Measurements from ENCODE around the gene ATP5F1D.

Gene ATP5F1D

DNA sequence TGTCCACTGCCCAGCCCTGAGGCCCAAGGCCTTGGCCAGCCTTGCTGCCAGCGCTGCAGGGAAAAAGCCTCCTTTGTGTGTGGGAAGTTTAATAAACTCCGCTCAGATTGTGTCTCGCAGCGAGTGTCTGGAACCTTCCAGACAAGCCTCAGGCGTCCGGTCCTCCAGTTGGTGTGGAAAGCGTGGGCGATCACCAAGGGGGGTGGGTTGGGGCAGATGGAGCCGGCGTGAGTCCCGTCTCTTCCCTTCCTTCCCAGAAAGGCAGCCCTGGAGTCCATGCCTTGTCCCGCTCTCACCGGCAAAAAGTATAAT lies 31.4 kb upstream of the ATP5F1D start:
- no peak overlapping the region for H3K4me3 ChIP-seq (ENCODE audit: control insufficient read depth, low read depth, low read length)

DNA sequence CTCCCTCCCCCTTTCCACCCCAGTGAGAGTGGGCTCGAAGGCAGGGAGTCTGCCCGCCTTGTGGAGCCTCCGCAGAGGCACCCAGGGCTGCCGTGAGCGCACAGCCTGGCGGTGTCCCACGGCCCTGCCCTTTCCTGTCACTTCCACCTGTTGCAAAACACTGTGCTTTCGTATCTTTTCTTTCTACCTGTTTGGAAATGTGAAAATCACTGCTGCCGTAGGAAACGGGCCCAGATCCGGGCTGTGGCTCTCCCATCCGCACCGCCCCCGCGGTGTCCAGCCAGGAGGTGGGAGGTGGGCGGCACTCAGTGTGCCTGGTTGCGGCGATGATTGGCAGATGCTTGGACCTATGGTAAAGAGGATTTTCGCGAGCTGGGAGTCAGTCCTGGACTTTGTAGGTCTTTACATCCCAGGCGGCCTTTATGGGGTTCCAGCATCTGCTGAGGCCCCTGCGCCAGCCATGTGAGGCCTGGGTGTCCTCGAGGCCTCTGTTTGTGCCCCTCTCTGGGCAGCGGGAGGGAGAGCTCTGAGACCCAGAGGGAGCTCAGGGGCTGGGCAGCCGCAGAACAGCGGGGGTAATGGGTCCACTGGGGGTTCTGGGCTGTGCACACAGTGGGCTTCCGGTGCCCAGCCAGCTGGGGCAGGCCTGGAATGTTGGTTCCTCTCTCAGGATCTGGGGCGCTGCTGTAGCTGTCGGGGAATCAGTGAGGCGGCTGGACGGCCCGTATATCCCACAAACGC lies 29.9 kb upstream of the ATP5F1D start:
- TF ChIP-seq, protein P1, sequence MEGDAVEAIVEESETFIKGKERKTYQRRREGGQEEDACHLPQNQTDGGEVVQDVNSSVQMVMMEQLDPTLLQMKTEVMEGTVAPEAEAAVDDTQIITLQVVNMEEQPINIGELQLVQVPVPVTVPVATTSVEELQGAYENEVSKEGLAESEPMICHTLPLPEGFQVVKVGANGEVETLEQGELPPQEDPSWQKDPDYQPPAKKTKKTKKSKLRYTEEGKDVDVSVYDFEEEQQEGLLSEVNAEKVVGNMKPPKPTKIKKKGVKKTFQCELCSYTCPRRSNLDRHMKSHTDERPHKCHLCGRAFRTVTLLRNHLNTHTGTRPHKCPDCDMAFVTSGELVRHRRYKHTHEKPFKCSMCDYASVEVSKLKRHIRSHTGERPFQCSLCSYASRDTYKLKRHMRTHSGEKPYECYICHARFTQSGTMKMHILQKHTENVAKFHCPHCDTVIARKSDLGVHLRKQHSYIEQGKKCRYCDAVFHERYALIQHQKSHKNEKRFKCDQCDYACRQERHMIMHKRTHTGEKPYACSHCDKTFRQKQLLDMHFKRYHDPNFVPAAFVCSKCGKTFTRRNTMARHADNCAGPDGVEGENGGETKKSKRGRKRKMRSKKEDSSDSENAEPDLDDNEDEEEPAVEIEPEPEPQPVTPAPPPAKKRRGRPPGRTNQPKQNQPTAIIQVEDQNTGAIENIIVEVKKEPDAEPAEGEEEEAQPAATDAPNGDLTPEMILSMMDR (IDR thresholded peaks at IDR 0.05; ENCODE audit: control insufficient read depth, insufficient read depth, low read depth, low read length, missing control alignments) = no peak
- no peak for DNase-seq (ENCODE audit: low read depth)
- H3K4me3 ChIP-seq (ENCODE audit: control insufficient read depth, low read depth, low read length) = no peak overlapping the region

More for the DNA sequence above, 31.4 kb upstream of the ATP5F1D start:
- DNase-seq (ENCODE audit: low read depth) = no peak
- TF ChIP-seq, protein P1 (IDR thresholded peaks at IDR 0.05; ENCODE audit: control insufficient read depth, insufficient read depth, low read depth, low read length, missing control alignments) = no peak

DNA sequence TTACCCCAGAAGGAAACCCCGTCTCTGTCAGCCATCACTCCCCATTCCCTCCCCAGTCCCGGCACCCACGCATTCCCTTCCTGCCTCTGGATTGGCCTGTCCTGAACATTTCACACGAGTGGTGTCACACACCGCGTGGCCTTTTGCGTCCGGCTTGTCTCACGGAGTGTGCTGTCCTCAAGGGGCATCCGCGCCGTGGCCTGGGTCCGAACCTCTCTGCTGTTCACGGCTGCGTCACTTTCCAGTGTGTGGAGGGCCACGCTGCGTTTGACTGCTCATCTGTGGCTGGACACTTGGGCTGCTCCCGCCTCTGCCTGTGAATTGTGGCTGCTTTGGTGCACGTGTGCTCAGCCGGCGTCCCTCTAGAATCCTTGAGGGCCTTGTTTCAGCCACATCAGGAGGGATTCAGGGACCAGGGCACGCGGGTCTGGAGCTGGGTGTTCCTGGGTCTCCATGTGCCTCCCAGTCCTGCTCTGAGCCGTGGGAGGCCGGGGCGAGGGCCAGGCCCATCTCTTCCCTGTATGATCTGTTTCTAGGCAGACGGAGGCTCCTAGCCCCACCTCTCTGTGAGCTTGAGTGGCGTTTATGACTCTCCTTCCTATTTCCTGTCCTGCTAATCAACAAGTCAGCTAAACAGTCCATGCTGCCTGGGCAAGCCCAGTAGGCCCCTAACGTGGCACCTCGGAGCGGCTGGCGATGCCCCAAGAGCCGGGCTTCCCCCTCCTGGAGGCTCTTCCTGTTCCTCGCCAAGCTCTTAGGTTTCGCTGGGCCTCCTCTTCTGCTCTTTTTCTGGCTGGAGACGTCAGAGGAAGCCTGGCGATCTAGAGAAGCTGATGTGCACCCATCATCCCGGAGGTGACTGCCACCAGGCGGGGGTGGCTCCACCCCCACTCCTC lies 27.9 kb upstream of the ATP5F1D start:
- TF ChIP-seq, protein P1 (IDR thresholded peaks at IDR 0.05; ENCODE audit: control insufficient read depth, insufficient read depth, low read depth, low read length, missing control alignments) = no peak
- no peak for DNase-seq (ENCODE audit: low read depth)
- H3K4me3 ChIP-seq (ENCODE audit: control insufficient read depth, low read depth, low read length) = no peak overlapping the region

DNA sequence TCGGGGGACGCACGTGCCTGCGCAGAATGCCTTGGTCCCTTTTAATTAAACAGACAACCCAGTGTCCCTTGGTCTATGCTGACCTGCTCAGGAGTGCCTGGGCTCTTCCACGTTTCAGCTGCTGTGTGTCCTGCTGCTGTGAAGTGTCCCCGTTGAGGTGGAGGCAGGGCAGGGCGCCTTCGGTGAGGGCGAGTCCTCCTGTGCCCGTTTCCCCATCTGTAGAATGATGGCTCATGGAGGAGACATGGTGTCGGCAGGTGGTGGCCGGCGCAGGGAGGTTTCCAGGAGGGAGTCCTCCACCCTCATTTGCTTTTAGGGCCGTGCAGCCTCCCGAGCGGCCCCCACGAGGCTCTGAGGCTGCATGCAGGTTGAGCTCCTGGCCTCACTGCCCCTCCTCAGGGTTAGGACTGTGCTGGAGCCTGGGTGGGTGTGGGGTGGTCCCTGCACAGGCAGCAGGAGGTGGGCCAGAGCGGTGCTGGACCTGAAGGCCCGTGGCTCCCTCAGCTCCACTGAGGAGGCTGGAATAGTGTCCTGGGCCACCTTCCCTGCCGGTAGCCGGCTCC lies 27.2 kb upstream of the ATP5F1D start:
- no peak for DNase-seq (ENCODE audit: low read depth)
- TF ChIP-seq, protein P1 (IDR thresholded peaks at IDR 0.05; ENCODE audit: control insufficient read depth, insufficient read depth, low read depth, low read length, missing control alignments) = no peak
- H3K4me3 ChIP-seq (ENCODE audit: control insufficient read depth, low read depth, low read length) = no peak overlapping the region

DNA sequence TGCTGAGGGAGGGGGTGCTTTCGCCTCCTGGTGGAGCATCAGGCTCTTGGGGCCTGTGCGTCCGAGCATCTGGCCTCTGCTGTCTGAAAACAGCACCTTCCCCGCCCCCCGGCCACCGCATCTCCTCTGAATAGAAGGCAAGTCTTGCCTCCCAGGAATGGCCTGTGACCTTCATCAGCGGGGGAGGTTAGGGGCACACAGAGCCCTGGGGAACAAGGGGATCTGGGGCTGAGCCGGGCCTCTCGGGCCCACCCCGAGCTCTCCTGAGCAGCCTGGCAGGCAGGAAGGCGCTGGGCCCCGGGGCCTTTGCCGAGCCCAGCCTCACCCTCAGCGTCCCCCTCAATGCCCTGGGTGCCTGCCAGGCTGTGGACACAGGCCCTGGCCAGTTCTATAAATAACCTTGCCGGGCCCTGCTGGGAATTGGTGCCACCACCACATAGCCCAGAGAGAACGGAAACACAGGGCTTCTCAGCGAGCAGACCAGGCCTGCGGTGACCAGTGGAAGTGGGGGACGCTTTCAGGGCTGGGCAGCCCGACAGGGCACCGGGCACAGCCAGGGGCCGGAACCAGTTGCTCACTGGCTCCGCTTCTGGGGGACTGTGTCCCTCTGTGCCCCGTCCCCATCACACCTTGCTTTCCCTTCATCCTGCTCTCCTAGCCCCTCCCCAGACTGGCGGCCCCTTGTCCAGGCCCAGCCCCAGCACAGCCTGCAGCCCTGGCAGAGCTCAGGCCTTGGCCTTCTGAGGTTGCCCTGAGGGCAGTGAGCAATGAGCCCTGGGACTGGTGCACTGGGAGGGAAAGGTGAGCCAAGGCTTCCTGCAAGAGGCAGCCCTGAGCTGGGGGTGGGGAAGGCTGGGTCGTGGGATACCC lies 26.5 kb upstream of the ATP5F1D start:
- TF ChIP-seq, protein P1 (IDR thresholded peaks at IDR 0.05; ENCODE audit: control insufficient read depth, insufficient read depth, low read depth, low read length, missing control alignments) = no peak
- H3K4me3 ChIP-seq (ENCODE audit: control insufficient read depth, low read depth, low read length) = no peak overlapping the region
- no peak for DNase-seq (ENCODE audit: low read depth)

DNA sequence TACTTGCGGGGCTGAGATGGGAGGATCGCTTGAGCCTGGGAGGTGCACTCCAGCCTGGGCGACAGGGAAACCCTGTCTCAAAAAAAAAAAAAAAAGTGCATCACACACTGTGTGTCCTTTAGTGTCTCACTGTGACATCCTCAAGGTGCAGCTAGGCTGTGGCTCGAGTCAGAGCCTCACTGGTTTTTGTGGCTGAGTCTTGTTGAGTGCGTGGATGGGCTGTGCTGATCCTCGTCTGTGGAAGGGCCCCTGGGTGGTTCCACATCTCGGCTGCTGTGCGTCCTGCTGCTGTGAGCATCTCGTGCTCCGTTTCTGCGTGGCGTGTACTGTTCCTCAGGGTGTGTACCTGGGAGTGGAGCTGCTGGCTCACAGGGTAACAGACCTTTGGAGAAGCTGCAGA lies 24.8 kb upstream of the ATP5F1D start:
- TF ChIP-seq, protein P1 (IDR thresholded peaks at IDR 0.05; ENCODE audit: control insufficient read depth, insufficient read depth, low read depth, low read length, missing control alignments) = no peak
- DNase-seq (ENCODE audit: low read depth) = no peak
- H3K4me3 ChIP-seq (ENCODE audit: control insufficient read depth, low read depth, low read length) = no peak overlapping the region
